Gastrocnemius medialis (tissue), 4 donors: Measurements from ENCODE around the gene HEXB.

ENCODE experiments used
- POLR2A ChIP-seq, 2 donors: fragments of 450-650 bp; IDR thresholded peaks; one replicate each; pipeline ENCODE4 v1.6.1; 2017; ENCODE audit warnings: antibody characterized with exemption in 2 of 2, mild to moderate bottlenecking in 2 of 2, moderate library complexity in 2 of 2
- TF ChIP-seq, protein P1 (sequence below), 5 experiments: fragments of 450-650 bp in 3 of 5; fragments of 200-600 bp in 2 of 5; sonication (generic) in 2 of 5; IDR thresholded peaks in 4 of 5; conservative IDR thresholded peaks in 1 of 5; 1 replicate in 4 of 5; 2 replicates in 1 of 5; pipeline ENCODE4 v1.5.1; 2016 to 2019; ENCODE audit warnings: antibody characterized with exemption in 5 of 5, mild to moderate bottlenecking in 3 of 5, moderate library complexity in 3 of 5

DNA sequence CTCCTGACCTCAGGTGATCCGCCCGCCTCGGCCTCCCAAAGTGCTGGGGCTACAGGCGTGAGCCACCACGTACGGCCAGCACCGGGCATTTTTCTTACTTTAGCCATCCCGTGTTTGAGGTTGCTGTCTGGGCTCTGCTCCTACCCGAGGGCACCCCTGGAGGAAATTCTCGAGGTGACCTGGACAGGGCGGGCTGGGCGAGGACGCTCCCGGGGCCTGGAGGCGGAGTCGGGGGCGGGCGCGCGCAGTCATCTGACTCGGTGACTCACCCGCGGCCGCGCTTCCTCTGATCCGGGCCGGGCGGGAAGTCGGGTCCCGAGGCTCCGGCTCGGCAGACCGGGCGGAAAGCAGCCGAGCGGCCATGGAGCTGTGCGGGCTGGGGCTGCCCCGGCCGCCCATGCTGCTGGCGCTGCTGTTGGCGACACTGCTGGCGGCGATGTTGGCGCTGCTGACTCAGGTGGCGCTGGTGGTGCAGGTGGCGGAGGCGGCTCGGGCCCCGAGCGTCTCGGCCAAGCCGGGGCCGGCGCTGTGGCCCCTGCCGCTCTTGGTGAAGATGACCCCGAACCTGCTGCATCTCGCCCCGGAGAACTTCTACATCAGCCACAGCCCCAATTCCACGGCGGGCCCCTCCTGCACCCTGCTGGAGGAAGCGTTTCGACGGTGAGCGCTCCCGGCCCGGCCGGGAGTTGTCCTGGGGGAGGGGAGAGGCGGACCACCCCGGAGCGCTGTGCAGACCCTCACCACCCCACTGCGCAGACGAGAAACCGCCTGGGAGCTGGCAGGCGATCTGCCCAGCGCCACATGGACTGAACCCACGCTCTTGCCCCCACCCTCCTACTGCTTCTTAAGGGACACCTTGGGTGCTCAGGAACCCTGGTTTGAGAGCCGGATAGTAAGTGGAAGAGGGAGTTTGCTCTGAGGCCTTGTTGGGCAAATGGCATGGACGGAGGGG lies at the start of gene HEXB:
- peak; percentile 84 to 86 for TF ChIP-seq POLR2A (IDR thresholded peaks at IDR 0.05)
- TF ChIP-seq, protein P1, sequence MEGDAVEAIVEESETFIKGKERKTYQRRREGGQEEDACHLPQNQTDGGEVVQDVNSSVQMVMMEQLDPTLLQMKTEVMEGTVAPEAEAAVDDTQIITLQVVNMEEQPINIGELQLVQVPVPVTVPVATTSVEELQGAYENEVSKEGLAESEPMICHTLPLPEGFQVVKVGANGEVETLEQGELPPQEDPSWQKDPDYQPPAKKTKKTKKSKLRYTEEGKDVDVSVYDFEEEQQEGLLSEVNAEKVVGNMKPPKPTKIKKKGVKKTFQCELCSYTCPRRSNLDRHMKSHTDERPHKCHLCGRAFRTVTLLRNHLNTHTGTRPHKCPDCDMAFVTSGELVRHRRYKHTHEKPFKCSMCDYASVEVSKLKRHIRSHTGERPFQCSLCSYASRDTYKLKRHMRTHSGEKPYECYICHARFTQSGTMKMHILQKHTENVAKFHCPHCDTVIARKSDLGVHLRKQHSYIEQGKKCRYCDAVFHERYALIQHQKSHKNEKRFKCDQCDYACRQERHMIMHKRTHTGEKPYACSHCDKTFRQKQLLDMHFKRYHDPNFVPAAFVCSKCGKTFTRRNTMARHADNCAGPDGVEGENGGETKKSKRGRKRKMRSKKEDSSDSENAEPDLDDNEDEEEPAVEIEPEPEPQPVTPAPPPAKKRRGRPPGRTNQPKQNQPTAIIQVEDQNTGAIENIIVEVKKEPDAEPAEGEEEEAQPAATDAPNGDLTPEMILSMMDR (IDR thresholded peaks at IDR 0.05 in 4 of 5, conservative IDR thresholded peaks at IDR 0.05 in 1 of 5) = peak in 1 of 5 experiments; percentile 4
